Measurements from ENCODE around the gene PROSER3. TPM values are rescaled to one million over a fixed set of nuclear protein-coding genes. Genes with fewer than 3 reads are reported as not detected.
A peak's percentile ranks its signal among the peaks of the same experiment; 100 is the strongest.

PROSER3 gene
- total and polyA plus RNA-seq, 2 of the 13 experiments (the other 11 are each of a cell fraction or from before 2014, with no cell fraction given): 5.1 to 5.7 TPM

DNA sequence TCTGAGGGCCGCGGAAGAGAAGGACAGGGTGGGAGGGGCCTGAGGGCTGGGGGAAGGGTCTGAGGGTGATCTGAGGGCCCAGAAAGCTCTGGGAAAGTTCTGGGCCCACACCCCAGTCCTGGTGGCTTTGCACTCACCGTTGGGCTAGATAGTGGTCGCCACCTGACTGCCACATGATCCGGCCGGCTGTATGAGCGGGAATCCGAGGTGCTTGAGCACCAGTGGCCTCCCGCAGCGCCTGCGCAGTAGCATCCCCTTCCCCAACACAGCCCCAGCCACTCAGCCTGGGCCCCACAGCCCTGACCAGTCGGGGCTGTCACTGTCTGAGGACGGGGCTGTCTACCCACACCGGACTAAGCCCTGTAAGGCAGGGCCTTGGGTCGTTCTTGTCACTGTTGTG is 39.7 kb downstream of the PROSER3 start (continued):
- TF ChIP-seq PAX8 (CRISPR knock-in tag; IDR thresholded peaks at IDR 0.05; ENCODE audit: borderline replicate concordance) (no peak), ZNF329 (CRISPR knock-in tag; IDR thresholded peaks at IDR 0.05; ENCODE audit: low read depth) (0 out of 2 replicates have a peak, but pooled peaks have one; percentile 33), SAFB2 (CRISPR knock-in tag; IDR thresholded peaks at IDR 0.05; ENCODE audit: borderline replicate concordance, low read depth) (peak; percentile 70; the same call in 1 of the 2 replicates), ZNF468 (CRISPR knock-in tag; IDR thresholded peaks at IDR 0.05) (0 out of 2 replicates have a peak, but pooled peaks have one; percentile 63), ZNF83 (CRISPR knock-in tag; IDR thresholded peaks at IDR 0.05; ENCODE audit: borderline replicate concordance) (no peak), MEF2D (CRISPR knock-in tag; IDR thresholded peaks at IDR 0.05) (0 out of 2 replicates have a peak, but pooled peaks have one; percentile 30)
- TF ChIP-seq, protein P1, sequence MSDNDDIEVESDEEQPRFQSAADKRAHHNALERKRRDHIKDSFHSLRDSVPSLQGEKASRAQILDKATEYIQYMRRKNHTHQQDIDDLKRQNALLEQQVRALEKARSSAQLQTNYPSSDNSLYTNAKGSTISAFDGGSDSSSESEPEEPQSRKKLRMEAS (IDR thresholded peaks at IDR 0.05): peak; percentile 87
- TF ChIP-seq, protein P2, sequence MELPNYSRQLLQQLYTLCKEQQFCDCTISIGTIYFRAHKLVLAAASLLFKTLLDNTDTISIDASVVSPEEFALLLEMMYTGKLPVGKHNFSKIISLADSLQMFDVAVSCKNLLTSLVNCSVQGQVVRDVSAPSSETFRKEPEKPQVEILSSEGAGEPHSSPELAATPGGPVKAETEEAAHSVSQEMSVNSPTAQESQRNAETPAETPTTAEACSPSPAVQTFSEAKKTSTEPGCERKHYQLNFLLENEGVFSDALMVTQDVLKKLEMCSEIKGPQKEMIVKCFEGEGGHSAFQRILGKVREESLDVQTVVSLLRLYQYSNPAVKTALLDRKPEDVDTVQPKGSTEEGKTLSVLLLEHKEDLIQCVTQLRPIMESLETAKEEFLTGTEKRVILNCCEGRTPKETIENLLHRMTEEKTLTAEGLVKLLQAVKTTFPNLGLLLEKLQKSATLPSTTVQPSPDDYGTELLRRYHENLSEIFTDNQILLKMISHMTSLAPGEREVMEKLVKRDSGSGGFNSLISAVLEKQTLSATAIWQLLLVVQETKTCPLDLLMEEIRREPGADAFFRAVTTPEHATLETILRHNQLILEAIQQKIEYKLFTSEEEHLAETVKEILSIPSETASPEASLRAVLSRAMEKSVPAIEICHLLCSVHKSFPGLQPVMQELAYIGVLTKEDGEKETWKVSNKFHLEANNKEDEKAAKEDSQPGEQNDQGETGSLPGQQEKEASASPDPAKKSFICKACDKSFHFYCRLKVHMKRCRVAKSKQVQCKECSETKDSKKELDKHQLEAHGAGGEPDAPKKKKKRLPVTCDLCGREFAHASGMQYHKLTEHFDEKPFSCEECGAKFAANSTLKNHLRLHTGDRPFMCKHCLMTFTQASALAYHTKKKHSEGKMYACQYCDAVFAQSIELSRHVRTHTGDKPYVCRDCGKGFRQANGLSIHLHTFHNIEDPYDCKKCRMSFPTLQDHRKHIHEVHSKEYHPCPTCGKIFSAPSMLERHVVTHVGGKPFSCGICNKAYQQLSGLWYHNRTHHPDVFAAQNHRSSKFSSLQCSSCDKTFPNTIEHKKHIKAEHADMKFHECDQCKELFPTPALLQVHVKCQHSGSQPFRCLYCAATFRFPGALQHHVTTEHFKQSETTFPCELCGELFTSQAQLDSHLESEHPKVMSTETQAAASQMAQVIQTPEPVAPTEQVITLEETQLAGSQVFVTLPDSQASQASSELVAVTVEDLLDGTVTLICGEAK (IDR thresholded peaks at IDR 0.05): no peak
- TF ChIP-seq, protein P2 (CRISPR knock-in tag; IDR thresholded peaks at IDR 0.05): peak; percentile 70; the same call in 1 of the 2 replicates
- TF ChIP-seq, protein P3, sequence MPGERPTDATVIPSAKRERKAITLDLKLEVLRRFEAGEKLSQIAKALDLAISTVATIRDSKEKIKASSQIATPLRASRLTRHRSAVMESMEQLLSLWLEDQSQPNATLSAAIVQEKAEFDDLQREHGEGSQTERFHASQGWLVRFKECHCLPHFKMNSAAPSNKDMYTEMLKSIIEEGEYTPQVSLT (CRISPR knock-in tag; IDR thresholded peaks at IDR 0.05; ENCODE audit: borderline replicate concordance, low read depth): no peak
- TF ChIP-seq, protein P4, sequence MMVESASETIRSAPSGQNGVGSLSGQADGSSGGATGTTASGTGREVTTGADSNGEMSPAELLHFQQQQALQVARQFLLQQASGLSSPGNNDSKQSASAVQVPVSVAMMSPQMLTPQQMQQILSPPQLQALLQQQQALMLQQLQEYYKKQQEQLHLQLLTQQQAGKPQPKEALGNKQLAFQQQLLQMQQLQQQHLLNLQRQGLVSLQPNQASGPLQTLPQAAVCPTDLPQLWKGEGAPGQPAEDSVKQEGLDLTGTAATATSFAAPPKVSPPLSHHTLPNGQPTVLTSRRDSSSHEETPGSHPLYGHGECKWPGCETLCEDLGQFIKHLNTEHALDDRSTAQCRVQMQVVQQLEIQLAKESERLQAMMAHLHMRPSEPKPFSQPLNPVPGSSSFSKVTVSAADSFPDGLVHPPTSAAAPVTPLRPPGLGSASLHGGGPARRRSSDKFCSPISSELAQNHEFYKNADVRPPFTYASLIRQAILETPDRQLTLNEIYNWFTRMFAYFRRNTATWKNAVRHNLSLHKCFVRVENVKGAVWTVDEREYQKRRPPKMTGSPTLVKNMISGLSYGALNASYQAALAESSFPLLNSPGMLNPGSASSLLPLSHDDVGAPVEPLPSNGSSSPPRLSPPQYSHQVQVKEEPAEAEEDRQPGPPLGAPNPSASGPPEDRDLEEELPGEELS (CRISPR knock-in tag; IDR thresholded peaks at IDR 0.05): peak; percentile 26; the same call in 1 of the 2 replicates
- TF ChIP-seq, protein P5, sequence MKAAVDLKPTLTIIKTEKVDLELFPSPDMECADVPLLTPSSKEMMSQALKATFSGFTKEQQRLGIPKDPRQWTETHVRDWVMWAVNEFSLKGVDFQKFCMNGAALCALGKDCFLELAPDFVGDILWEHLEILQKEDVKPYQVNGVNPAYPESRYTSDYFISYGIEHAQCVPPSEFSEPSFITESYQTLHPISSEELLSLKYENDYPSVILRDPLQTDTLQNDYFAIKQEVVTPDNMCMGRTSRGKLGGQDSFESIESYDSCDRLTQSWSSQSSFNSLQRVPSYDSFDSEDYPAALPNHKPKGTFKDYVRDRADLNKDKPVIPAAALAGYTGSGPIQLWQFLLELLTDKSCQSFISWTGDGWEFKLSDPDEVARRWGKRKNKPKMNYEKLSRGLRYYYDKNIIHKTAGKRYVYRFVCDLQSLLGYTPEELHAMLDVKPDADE (CRISPR knock-in tag; IDR thresholded peaks at IDR 0.05): no peak
- TF ChIP-seq, protein P6, sequence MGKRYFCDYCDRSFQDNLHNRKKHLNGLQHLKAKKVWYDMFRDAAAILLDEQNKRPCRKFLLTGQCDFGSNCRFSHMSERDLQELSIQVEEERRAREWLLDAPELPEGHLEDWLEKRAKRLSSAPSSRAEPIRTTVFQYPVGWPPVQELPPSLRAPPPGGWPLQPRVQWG (CRISPR knock-in tag; IDR thresholded peaks at IDR 0.05; ENCODE audit: borderline replicate concordance, low read depth): no peak

All from HepG2 (cell line).